DND-41 (cell line): Measurements from ENCODE around the gene MOV10L1.

ENCODE experiments used
- CTCF ChIP-seq: IDR thresholded peaks from 2 replicates; pipeline ENCODE4 v1.5.1; 2012; ENCODE audit warnings: borderline replicate concordance, low read length, moderate library complexity, mild to moderate bottlenecking; ENCODE audit not compliant: poor library complexity, severe bottlenecking; ENCODE audit errors: extremely low read depth
- EZH2 ChIP-seq: IDR thresholded peaks from 3 replicates; pipeline ENCODE4 v1.6.1; 2012; ENCODE audit warnings: borderline replicate concordance, low read depth, mild to moderate bottlenecking, moderate library complexity, low read length, inconsistent platforms; ENCODE audit not compliant: severe bottlenecking

- TF ChIP-seq CTCF, result no peak
- no peak for TF ChIP-seq EZH2
Measured at GRCh38 chr22:50062509-50063135, 27.2 kb upstream of the MOV10L1 start.
